ENCODE measurements around the gene PLXNB3.

PLXNB3 gene

DNA sequence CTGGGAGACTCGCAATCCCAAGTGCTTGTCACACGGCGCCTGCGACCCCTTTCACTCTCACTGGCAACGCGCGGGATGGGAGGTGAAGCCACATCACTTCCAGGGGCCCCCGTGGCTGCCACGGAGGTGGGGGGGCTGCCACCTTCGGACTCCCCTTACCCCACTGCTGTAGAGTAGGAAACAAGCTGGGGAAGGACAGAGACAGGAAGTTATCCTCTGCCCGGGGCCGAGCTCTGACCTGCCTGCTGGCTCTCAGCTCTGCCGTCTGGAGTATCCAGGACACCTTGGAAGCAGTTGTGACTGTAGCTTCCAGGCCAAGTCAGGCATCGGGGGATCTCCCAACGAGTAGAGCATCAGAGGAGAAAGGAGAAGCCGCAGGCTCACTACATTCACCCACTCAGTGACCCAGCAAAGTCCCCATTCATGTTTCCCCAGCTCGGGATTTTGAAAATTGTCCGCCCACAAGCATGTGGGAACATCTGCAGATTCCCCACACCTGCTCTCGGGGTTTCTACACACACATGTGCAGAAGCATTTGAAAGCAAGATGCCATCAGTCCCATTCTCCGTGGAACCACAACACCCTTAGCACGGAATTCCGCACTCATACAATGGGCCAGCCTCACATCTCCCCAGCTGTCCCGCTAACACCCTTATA, 55.5 kb downstream of the PLXNB3 start:
- no peak for DNase-seq

DNA sequence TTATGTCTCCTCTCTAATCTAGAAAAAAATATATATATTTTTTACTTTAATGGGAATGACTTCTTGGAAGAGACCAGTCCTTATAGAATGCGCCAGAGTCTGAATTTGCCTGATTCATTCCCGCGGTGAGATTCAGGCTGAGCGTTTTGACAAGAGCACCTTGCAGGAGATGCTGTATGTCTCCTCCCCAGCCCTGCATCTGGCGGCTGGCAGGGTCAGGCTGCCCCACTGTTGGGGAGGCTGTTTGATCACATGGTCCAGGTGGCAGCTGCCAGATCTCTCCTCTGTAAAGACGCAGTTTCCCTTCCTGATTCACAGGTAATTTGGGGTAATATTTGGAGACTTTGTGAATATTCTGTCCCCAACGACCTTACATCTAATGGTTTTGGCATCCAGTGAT, 56.6 kb downstream of the PLXNB3 start:
- DNase-seq = no peak

- no peak for DNase-seq
These were observed 57.0 kb downstream of the PLXNB3 start for GRCh38 chrX:153821066-153821465.

DNA sequence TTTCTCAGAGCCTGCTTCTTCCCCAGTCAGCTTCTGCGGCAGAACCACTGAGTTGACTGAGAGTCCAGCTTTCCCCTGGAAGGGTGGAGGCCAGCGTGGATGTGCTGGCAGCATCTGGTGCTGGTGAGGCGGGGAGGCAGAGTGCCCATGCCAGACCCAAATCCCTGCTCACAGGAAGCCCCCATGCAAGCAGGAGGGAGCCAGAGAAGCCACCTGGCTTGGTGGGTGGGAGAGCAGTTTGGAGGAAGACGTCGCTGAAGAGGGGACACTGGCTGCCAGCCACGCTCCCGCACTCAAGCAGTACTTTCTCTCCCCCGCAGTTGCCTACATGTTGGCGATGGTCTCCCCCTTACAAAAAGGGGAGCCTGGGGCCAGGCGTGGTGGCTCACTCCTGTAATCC, 60.3 kb downstream of the PLXNB3 start:
- DNase-seq = no peak

DNA sequence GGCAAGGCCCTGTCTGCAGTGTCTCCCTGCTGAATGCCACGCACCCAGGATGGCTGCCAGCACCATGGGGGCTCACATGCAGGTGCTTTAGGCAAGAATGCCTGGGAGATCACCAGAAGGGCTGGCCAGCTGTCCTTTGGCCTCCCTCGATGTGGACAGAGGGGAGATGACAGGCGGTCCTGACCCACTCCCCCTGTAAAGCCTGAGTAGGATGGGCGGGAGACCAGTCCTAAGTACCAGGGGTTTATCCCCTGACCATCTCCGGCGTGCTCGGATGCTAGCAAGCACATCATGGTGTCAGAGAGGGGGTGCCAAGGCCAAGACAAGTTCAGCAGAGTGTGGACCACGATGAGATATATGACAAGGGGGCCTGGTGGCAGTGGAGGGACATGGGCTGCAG, 61.0 kb downstream of the PLXNB3 start:
- no peak for DNase-seq
